PFSK-1 (cell line): ENCODE results near the gene SKIL.

Experiments used
- POLR2AphosphoS5 ChIP-seq: IDR thresholded peaks from 2 replicates; pipeline ENCODE4 v1.6.1; 2012; ENCODE audit warnings: low read depth, mild to moderate bottlenecking, control low read depth, low read length, moderate library complexity
- REST ChIP-seq, 2 experiments: IDR thresholded peaks; 2 replicates each; pipeline versions ENCODE4 v1.6.1 to v1.8.0; 2011 to 2012; ENCODE audit warnings: low read depth in 2 of 2, low read length in 2 of 2, control low read depth in 1 of 2, inconsistent platforms in 1 of 2, mild to moderate bottlenecking in 1 of 2, moderate library complexity in 1 of 2; ENCODE audit not compliant: insufficient read depth in 1 of 2
- TAF1 ChIP-seq: IDR thresholded peaks from 2 replicates; pipeline ENCODE4 v1.6.1; 2012; ENCODE audit warnings: low read length, control low read depth, borderline replicate concordance; ENCODE audit not compliant: insufficient read depth

- TF ChIP-seq TAF1, result no peak
- TF ChIP-seq REST (IDR thresholded peaks at IDR 0.05; ENCODE audit: insufficient read depth in 1 of 2, low read depth in 2 of 2, low read length in 2 of 2), result no peak
- TF ChIP-seq POLR2AphosphoS5, result no peak
Measured at GRCh38 chr3:170405101-170405500, 47.6 kb downstream of the SKIL start.
